ENCODE results near the gene NOP16. TPM values are rescaled to one million over a fixed set of nuclear protein-coding genes. Genes with fewer than 3 reads are reported as not detected.

Gene NOP16
- total and polyA plus RNA-seq, 2 of the 13 experiments (the other 11 are each of a cell fraction or from before 2014, with no cell fraction given): 43.3 to 48.4 TPM

GRCh38 chr5:176415240-176415951, 27.0 kb upstream of the NOP16 start (continued):
- TF ChIP-seq KMT2B (CRISPR knock-in tag; IDR thresholded peaks at IDR 0.05) (no peak), KDM1A (CRISPR knock-in tag; IDR thresholded peaks at IDR 0.05) (0 out of 2 replicates have a peak, but pooled peaks have one; percentile 34), ZNF496 (CRISPR knock-in tag; IDR thresholded peaks at IDR 0.05; ENCODE audit: insufficient replicate concordance) (no peak), BRD4 (CRISPR knock-in tag; IDR thresholded peaks at IDR 0.05) (no peak), SSRP1 (CRISPR knock-in tag; IDR thresholded peaks at IDR 0.05) (no peak), CSRNP2 (CRISPR knock-in tag; conservative IDR thresholded peaks at IDR 0.05; ENCODE audit: low read depth) (no peak), HOXA7 (CRISPR knock-in tag; IDR thresholded peaks at IDR 0.05) (no peak), ZBTB39 (CRISPR knock-in tag; IDR thresholded peaks at IDR 0.05) (0 out of 2 replicates have a peak, but pooled peaks have one; percentile 2), HIVEP1 (CRISPR knock-in tag; IDR thresholded peaks at IDR 0.05) (peak; percentile 18; the same call in 1 of the 2 replicates), SMAD9 (CRISPR knock-in tag; IDR thresholded peaks at IDR 0.05) (no peak), PRDM4 (CRISPR knock-in tag; IDR thresholded peaks at IDR 0.05; ENCODE audit: borderline replicate concordance) (no peak), CHD4 (IDR thresholded peaks at IDR 0.05; ENCODE audit: borderline replicate concordance, low read length) (peak; percentile 89; the same call in 1 of the 2 replicates), ZNF562 (CRISPR knock-in tag; IDR thresholded peaks at IDR 0.05; ENCODE audit: borderline replicate concordance) (no peak), ADNP (CRISPR knock-in tag; IDR thresholded peaks at IDR 0.05) (0 out of 2 replicates have a peak, but pooled peaks have one; percentile 32), SAP130 (CRISPR knock-in tag; IDR thresholded peaks at IDR 0.05; ENCODE audit: low read depth) (no peak), NRL (CRISPR knock-in tag; IDR thresholded peaks at IDR 0.05; ENCODE audit: borderline replicate concordance) (no peak), GLI4 (CRISPR knock-in tag; IDR thresholded peaks at IDR 0.05; ENCODE audit: borderline replicate concordance) (no peak), EZH2 (conservative IDR thresholded peaks at IDR 0.05; ENCODE audit: low read depth, low read length) (no peak), ATF7-NPFF (CRISPR knock-in tag; IDR thresholded peaks at IDR 0.05; ENCODE audit: low read depth) (no peak), SNAPC2 (CRISPR knock-in tag; IDR thresholded peaks at IDR 0.05) (no peak)
